Glomerular endothelial cell (primary cell): ENCODE data around the gene TMEM92. TPM values are rescaled to one million over a fixed set of nuclear protein-coding genes. Genes with fewer than 3 reads are reported as not detected.

ENCODE experiments used
- DNase-seq: peaks from one replicate; pipeline ENCODE4 v3.0.0-alpha.2; 2011; ENCODE audit warnings: low read depth, low spot score; ENCODE audit errors: extremely low read depth
- total RNA-seq: library from RNA; depleted of rRNA; stranded (reverse); fragments of >200 nt; gene quantifications from 2 replicates; pipeline ENCODE4 v1.2.3, GENCODE V29; 2015

TMEM92 gene
- total RNA-seq, result 0.12 and 0.73 TPM in 2 replicates

DNA sequence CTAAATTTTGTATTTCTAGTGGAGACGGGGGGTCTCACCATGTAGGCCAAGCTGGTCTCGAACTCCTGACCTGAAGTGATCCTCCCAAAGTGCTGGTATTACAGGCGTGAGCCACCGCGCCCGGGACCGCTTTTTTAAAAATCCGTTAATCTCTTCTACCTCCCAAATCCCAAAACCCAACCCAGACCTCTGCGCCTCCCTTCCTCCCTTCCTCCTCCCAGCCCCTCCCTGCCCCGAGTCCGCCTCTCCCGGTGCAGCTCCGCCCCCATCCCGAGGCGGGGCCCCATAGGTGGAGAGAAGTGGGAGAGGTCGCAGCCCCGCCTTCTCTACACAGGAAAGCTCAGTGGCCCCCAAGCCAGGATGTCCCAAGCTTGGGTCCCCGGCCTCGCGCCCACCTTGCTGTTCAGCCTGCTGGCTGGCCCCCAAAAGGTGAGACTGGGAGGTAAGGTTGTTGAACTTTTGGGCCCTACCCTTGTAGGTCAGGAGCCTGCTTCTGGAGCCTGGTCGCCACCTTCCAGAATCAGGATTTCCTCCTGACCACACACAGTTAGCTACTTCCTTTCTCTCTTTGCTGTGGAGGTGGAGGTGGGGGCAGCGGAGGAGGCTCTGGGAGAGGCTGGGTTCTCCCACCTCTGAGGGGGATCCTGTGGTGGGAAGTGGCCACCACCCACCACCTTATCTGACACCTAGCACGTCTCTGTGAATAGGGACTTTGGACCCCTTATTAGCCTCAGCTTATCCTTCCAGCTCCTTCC is at the start of gene TMEM92:
TSS of gene TMEM92 (plus strand) at position 325 of the 755 bp plus-strand sequence. CDS start at position 361, 36 bp downstream.
- no peak for DNase-seq

- DNase-seq, result no peak
These were observed 48.5 kb upstream of the TMEM92 start for GRCh38 chr17:50225701-50226240.

DNA sequence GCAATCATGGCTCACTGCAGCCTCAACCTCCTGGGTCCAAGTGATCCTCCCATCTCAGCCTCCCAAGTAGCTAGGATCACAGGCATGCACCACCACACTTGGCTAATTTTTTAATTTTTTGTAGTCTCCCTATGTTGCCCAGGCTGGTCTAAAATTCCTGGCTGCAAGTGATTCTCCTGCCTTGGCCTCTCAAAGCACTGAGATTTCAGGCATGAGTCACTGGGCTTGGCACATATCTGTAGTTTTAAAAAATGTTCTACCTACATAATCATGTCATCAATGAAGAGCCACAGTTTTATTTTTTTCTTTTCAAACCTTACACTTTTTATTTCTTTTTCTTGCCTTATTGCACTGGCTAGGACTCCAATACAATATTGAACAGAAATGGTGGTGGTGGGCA is 39.7 kb upstream of the TMEM92 start:
- DNase-seq, result no peak

- DNase-seq, result no peak
These were observed 36.4 kb upstream of the TMEM92 start for GRCh38 chr17:50237901-50238300.

DNA sequence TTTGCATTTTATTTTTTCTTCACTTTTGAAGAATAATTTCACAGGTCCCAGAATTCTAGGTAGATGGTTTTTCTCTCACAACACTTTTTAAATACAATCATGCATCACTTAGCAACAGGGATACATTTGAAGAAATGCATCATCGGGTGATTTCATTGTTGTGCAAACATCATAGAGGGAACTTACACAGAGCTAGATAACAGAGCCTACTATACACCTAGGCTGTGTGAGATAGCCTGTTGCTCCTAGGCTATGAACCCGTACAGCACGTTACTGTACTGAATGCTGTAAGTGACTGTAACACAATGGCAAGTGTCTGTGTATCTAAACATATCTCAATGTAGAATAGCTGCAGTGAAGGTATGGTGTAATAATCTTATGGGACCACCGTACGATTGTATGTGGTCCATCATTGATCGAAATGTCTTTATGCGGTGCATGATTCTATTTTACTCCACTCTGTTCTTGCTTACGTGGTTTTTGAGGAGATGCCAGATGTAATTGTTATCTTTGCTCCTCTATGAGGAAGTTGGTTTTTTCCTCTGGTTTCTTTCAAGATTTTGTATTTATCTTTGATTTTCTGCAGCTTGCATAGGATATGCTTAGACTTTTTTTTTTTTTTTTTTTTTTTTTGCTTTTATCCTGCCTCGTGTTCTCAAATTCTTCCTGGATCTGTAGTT is 35.5 kb upstream of the TMEM92 start:
- DNase-seq, result no peak

DNA sequence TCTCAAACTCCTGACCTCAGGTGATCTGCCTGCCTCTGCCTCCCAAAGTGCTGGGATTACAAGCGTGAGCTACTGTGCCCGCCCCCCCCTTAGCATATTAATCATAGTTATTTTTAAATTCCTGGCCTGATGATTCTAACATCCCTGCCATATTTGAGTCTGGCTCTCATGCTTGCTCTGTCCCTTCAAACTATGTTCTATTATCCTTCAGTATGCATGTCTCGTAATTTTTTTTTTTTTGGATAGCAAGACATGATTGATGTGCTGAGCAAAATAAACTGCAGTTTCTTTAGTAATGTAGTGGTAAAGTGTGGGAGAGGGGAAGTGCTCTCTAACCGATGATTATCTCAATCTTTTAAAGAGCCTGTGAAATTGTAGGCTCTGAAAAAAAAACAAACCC is 34.3 kb upstream of the TMEM92 start:
- no peak for DNase-seq

- DNase-seq, result no peak
These were observed 33.4 kb upstream of the TMEM92 start for GRCh38 chr17:50240851-50241250.

GRCh38 chr17:50241431-50241830 is 32.8 kb upstream of the TMEM92 start:
- DNase-seq, result no peak

GRCh38 chr17:50244771-50245170 is 29.5 kb upstream of the TMEM92 start:
- DNase-seq, result no peak

DNA sequence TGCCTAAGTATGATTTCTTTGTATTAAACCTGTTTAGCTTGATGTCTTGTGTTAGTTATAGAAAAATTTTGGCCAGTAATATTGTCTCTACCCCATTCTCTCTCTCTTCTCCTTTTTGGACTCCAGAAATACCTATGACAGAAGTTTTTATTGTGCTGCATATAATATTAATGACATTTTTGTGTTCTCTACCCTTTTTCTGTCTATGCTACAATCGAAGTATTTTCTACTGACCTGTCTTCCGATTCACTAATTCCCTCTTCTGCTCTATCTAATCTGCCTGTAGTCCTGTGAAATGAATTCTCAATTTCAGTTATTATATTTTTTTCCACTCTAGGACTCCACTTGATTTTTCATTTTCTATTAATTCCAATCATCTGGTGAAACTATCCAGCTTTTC is 26.0 kb upstream of the TMEM92 start:
- no peak for DNase-seq

GRCh38 chr17:50252781-50253180 is 21.5 kb upstream of the TMEM92 start:
- no peak for DNase-seq

DNA sequence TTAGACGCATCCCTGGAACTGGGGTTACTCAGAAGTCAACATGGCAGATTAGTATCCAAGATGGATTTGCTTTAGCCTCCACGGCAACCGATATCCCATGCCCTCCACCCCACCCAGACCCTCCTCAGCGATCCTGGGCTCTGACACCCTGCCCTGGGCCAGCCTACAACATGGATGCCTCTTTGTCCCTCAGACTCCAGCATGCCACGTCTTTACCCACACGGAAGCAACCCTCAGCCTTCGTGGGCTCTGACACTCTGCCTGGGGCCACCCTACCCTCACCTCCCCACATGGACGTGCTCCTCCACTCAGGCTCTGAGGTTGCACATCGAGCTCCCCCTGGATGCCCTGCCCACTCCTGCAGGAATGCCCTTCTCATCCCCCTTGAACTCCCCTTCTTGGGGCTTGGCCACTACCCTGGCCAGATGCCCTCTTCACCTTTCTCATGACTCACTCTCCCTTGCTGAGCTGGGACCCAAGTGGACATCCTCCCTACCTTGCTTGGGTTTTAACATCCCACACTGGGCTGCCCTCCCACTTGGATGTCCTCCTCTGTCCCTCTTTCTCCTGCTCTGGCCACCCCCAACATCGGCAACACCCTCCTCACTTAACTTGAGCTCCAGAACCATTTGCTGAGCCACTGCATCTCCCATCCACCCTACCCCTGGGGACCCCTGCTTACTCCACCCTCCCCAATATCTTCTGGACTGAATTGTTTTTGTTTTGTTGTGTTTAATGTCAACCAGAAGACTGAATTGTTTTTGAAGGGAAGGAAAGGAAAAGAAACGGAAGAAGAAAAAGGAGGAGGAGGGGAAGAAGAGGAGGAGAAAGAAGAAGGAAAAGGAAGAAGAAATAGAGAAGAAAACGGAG is 18.3 kb upstream of the TMEM92 start:
- no peak for DNase-seq

GRCh38 chr17:50256826-50257618 is 17.2 kb upstream of the TMEM92 start:
- no peak for DNase-seq

- no peak for DNase-seq
These were observed 16.5 kb upstream of the TMEM92 start for GRCh38 chr17:50257676-50258224.

GRCh38 chr17:50258647-50259476 is 15.4 kb upstream of the TMEM92 start:
- no peak for DNase-seq

DNA sequence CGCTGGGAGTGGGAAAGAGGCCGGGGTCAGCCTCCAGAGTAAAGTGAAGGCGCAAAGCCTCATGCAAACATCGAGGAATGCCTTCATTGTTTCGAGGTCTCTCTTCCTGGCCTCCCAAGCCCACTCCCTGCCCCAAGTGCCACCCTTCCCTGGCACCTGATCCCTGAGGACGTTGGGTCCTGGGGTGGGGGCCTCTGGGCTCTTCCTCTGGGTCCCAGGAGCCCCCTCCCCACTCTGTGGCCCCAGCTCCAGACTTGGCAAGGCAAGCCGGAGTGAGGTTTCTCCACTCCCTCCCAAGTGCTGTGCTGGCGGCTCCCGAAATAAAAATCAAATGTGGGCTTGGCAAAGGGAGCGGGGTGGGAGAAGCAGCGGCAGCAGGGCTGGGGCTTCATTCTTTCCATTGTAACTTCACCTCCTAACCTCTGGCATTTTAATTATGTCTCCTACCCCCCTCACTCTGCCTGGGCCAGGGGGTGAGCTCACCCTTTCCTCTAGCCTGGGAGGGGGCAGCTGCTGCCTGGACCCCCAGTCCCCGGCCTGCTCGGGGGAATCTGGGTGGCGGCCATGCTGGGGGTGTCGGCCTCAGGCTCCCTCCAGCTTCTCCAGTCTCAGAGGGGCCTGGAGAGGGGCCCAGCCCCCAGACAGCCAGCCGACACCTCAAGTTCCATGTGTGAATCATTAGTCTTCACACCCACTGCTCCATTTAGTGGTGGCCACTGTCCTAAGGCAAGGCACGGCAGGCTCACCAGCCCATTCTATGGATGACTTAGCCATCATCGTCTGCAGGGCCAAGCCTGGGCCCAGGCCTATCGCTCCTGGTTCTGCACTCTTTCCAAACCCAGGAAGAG is 14.6 kb upstream of the TMEM92 start:
- no peak for DNase-seq

GRCh38 chr17:50260501-50260911 is 13.8 kb upstream of the TMEM92 start:
- DNase-seq, result no peak
